GM10248 (cell line): Measurements from ENCODE around the gene CUL2.

Experiments used
- CTCF ChIA-PET: fragments of 300-600 bp; sonication (Branson Sonifier 250); formaldehyde crosslinking; extraction: SDS; loops from one replicate; lab custom pipeline; 2021; ENCODE audit warnings: antibody characterized with exemption; lab: Yijun Ruan, JAX
- POLR2A ChIA-PET: fragments of 350-650 bp; sonication (Branson Sonifier 250); formaldehyde crosslinking; extraction: SDS; loops from one replicate; lab custom pipeline; 2020; ENCODE audit warnings: antibody characterized with exemption; lab: Yijun Ruan, JAX
- DNase-seq: peaks from one replicate; pipeline ENCODE4 v3.0.0; 2012; ENCODE audit errors: extremely low spot score
- CTCF ChIP-seq: IDR thresholded peaks from 2 replicates; pipeline ENCODE4 v1.5.1; 2012; ENCODE audit warnings: mild to moderate bottlenecking, low read depth; ENCODE audit errors: extremely low read depth, missing control alignments, control extremely low read depth

The CUL2 gene

GRCh38 chr10:35074266-35074665 is 15.9 kb downstream of the CUL2 start:
- no peak for TF ChIP-seq CTCF
- ChIA-PET POLR2A (interaction anchor here (0.6 kb wide), 1 partner anchor 12 kb away, joined by 11 read pairs; no protein-coding TSS in a partner anchor), CTCF (interaction anchor here (1.0 kb wide), 1 partner anchor 21 kb away, joined by 5 read pairs; no protein-coding TSS in a partner anchor)
- DNase-seq, result no peak

GRCh38 chr10:35070521-35070920 is 19.6 kb downstream of the CUL2 start:
- POLR2A ChIA-PET, result no interaction called here
- TF ChIP-seq CTCF, result no peak
- no peak for DNase-seq
- CTCF ChIA-PET, result interaction anchor here (1.6 kb wide), 1 partner anchor 8 kb away, joined by 6 read pairs; no protein-coding TSS in a partner anchor

DNA sequence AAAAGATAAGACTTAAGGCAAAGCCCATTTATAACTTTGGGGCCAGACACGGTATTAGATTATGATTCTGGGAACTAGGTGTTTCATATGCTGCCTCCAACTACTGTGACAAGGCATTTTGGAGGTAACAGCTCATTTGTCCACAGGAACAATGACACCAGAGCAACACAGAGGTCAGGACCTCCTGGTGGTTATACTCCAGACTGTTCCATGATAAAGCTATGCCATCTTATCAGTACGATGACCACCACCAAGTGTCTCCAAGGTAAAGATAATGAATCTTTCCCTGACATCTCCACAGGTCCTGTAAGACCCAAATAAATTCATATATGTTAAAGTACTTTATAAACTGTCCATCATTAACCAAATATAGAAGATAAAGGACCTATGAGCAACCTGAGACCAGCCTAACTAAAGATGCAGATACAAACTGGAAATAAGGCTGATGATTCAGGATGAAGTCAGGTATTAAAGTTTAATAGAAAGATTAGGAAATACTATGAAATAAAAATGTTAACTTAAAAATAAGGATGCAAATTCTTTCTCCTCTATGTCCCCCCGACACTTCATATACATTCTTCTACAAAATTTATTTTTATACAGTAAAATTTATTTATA is 26.2 kb downstream of the CUL2 start:
- no peak for TF ChIP-seq CTCF
- no peak for DNase-seq
- ChIA-PET CTCF (interaction anchor here (0.8 to 1.3 kb wide), 3 partner anchors 14 to 56 kb away, joined by 3 to 6 read pairs (median 3); no protein-coding TSS in a partner anchor), POLR2A (no interaction called here)

- no peak for DNase-seq
- no peak for TF ChIP-seq CTCF
- CTCF ChIA-PET, result interaction anchor here (1.3 kb wide), 2 partner anchors 21 to 34 kb away, joined by 4 to 5 read pairs; no protein-coding TSS in a partner anchor
Measured at GRCh38 chr10:35059481-35059880, 30.7 kb downstream of the CUL2 start.

DNA sequence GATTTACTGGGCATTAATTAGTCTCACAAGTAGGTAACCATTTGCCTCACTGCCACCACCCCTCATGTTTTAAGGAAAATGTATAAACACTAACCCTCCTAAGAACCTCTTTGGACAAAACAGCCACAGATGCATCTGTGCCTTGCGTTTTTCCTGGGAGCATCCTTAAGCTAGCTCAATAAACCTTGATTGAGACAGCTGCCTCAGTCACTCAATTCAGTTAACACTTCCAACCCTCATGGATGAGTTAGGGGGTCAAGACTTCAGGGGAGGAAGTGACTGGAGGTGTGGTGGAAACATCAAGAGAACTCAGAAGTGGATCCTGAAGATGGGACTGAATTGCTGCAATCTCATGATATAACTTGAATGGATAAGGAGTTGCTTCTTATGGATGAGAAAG is 31.5 kb downstream of the CUL2 start:
- TF ChIP-seq CTCF, result no peak
- ChIA-PET CTCF (interaction anchor here (1.3 kb wide), 2 partner anchors 22 to 33 kb away, joined by 4 to 5 read pairs; no protein-coding TSS in a partner anchor), POLR2A (no interaction called here)
- no peak for DNase-seq

More at GRCh38 chr10:35059481-35059880, 30.7 kb downstream of the CUL2 start:
- POLR2A ChIA-PET, result no interaction called here

DNA sequence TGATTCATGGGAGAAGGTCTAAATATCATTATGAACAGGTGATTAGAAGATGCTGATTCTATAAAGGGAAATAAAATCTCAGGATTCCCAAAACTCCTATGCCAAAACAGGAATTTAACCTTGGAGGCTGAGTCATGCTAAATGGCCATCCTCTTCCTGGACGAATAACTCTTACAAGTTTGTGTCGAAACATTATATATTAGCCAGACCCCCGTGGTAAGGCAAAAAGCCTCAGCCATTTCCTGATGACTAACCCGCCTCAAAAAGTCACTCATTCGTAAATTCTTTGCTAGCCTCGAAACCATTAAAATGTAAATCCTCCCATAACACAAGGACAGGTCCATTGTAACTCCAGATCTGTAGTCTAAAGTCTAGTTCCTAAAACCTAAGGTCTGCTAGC is 32.0 kb downstream of the CUL2 start:
- peak; percentile 30 for DNase-seq
- ChIA-PET POLR2A (no interaction called here), CTCF (interaction anchor here (1.3 kb wide), 1 partner anchor 22 kb away, joined by 5 read pairs; no protein-coding TSS in a partner anchor)
- no peak for TF ChIP-seq CTCF
